Skeletal muscle tissue (tissue), 4 donors: Measurements from ENCODE around the gene CD2. TPM values are rescaled to one million over a fixed set of nuclear protein-coding genes. Genes with fewer than 3 reads are reported as not detected.

Source experiments
- H3K27ac ChIP-seq: one replicate; pipeline ENCODE4 v1.7.0; 2013; ENCODE audit warnings: mild to moderate bottlenecking, low read depth, low read length, inconsistent platforms
- H3K27me3 ChIP-seq, 3 donors: one replicate each; pipeline ENCODE4 v1.7.0; 2013; ENCODE audit warnings: low read length in 3 of 3; ENCODE audit not compliant: control insufficient read depth in 3 of 3, insufficient read depth in 3 of 3
- H3K36me3 ChIP-seq, 3 donors: one replicate each; pipeline ENCODE4 v1.7.0; 2013; ENCODE audit warnings: low read length in 3 of 3; ENCODE audit not compliant: control insufficient read depth in 3 of 3, insufficient read depth in 3 of 3
- H3K4me1 ChIP-seq, 3 donors: one replicate each; pipeline ENCODE4 v1.7.0; 2013; ENCODE audit warnings: low read length in 3 of 3, mild to moderate bottlenecking in 3 of 3; ENCODE audit not compliant: control insufficient read depth in 3 of 3, insufficient read depth in 3 of 3
- H3K4me3 ChIP-seq, 3 donors: one replicate each; pipeline ENCODE4 v1.7.0; 2013; ENCODE audit warnings: low read length in 3 of 3
- H3K9ac ChIP-seq, 3 donors: one replicate each; pipeline ENCODE4 v1.7.0; 2013; ENCODE audit warnings: low read length in 3 of 3, mild to moderate bottlenecking in 3 of 3, moderate library complexity in 2 of 3, low read depth in 1 of 3
- H3K9me3 ChIP-seq, 3 donors: one replicate each; pipeline ENCODE4 v1.7.0; 2013; ENCODE audit warnings: low read length in 3 of 3; ENCODE audit not compliant: control insufficient read depth in 3 of 3
- total RNA-seq: library from RNA; depleted of rRNA; stranded (reverse); fragments of >200 nt; gene quantifications from one replicate; pipeline ENCODE4 v1.2.3, GENCODE V29; 2014
- donor health status: Osteomylitis.

Gene CD2
- total RNA-seq, 1 donor from 2014 or later: under 0.01 TPM

DNA sequence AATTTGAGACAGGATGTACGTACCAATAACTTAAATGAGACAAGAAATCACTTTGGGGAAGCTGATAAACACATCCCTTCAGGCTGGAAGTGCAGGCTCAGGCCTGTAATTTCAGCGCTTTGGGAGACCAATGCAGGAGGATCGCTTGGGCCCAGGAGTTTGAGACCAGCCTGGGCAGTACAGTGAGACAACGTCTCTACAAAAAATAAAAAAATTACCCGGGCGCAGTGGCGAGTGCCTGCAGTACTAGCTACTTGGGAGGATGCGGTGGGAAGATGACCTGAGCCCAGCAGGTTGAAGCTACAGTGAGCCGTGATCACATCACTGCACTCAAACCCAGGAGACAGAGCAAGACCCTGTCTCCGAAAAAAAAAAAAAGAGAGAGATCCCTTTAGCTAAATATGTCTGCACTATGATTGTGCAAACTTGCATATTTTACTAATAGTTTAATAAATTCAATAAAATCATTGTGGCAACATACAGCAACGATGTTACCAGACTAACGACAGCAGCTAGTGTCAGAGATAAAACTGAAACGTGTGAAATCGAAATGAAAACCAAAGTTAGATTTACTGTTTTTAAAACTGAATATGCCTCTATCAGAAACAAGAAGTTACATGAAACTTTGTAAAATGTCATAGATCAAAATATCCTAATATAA lies 54.7 kb downstream of the CD2 start:
- H3K27me3 ChIP-seq: peaks cover 0 to 3% (median 0%) of the 10 kb centered on the region in 3 donors

DNA sequence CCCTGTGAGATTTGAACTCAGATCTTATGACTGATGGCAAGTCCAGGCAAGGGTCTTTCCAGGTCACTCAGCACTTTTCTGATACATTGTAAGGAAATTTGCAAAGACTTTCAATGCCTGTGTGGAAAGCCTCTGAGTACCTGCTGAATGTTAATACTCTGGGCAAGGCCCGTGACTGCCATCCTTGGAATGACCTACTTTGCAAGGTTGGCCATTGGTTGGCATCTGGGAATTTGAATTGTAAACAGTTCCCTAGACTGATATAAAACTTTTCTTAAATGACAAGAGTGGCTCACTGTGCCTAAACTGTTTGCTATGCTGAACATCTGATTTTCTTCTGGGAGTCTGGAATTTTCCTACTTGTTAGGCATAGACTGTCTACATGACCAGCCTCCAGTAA lies 57.1 kb downstream of the CD2 start:
- H3K27ac ChIP-seq: no peak overlapping the region

More for the DNA sequence above, 54.7 kb downstream of the CD2 start:
- Histone ChIP-seq H3K27ac (no peak overlapping the region), H3K36me3 (no peaks in the 10 kb centered on the region), H3K9ac (no peak overlapping the region), H3K4me3 (no peak overlapping the region), H3K4me1 (peaks cover 0 to 3% (median 3%) of the 10 kb centered on the region in 3 donors), H3K9me3 (peaks cover 0 to 3% (median 0%) of the 10 kb centered on the region in 3 donors)

DNA sequence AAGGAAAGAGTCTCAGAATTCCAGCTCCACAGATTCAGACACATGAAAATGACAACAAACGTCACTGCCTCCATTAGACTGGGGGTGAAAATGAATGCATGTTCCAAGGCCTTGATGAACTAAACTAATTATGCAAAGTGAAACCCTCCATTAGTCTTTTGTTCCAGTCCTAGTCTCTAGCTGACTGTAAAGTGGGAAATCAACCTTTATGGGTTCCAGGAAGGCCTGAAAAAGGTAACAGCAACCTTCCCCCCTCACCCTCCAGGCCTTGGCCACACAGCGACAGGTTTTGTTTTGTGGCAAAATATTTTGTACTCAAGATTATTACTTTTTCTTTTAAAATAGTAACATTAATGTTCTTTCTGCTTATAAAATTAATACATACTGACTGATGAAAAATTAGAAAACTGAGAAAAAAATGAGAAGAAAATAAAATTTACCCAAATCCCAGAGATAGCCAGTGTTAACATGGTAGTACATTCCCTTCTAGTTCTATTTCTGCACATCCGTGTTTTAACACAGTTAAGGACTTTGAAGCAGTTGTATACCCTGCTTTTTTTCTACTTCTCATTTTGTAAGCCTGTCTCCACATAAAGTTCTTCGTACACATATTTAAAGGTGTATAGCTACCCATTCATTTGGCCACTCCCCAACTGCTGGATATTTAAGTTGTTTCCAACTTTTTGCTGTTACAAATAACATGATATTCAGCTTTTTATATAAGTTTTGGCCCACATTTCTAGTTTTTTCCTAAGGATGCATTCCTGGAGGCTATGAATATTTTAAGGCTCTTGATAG lies 60.9 kb downstream of the CD2 start:
- Histone ChIP-seq H3K9ac (no peak overlapping the region), H3K4me1 (no peaks in the 10 kb centered on the region), H3K4me3 (no peak overlapping the region), H3K27ac (no peak overlapping the region), H3K9me3 (peaks cover 0 to 3% (median 0%) of the 10 kb centered on the region in 3 donors), H3K36me3 (no peaks in the 10 kb centered on the region), H3K27me3 (no peaks in the 10 kb centered on the region)

More for the DNA sequence above, 57.1 kb downstream of the CD2 start:
- H3K36me3 ChIP-seq: no peaks in the 10 kb centered on the region
- H3K27me3 ChIP-seq: peaks cover 0 to 3% (median 0%) of the 10 kb centered on the region in 3 donors
- H3K9me3 ChIP-seq: peaks cover 0 to 3% (median 0%) of the 10 kb centered on the region in 3 donors
- H3K9ac ChIP-seq: no peak overlapping the region
- peaks cover 0 to 3% (median 3%) of the 10 kb centered on the region in 3 donors for H3K4me1 ChIP-seq
- H3K4me3 ChIP-seq: no peak overlapping the region

DNA sequence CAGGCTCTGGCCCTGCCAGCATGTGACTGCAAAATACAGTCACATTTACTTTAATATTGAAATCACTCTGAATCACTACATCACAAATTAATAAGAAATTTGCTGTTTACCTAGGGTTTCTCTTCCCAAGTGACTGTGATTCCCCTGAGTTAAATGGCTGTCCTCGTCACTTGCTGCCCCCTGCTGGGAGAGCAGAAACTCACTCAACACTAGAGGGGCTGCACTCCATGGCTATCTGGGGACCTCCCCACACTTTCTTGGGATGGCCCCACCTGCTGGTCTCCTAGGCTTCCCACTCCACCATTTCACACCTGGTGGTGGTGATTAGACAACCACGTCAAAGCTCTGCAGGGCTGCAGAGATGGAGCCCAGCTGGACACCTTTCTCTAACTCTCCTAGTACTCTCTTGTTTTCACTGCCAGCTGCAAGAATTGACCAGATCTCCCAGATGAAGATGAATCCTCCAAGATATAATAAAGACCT lies 63.4 kb downstream of the CD2 start:
- H3K36me3 ChIP-seq: no peaks in the 10 kb centered on the region
- no peaks in the 10 kb centered on the region for H3K4me1 ChIP-seq
- no peak overlapping the region for H3K4me3 ChIP-seq
- no peak overlapping the region for H3K27ac ChIP-seq
- no peaks in the 10 kb centered on the region for H3K27me3 ChIP-seq
- H3K9ac ChIP-seq: no peak overlapping the region
- peaks cover 0 to 2% (median 0%) of the 10 kb centered on the region in 3 donors for H3K9me3 ChIP-seq

Other genes starting within 250 kb of the CD2 start
- gene CD58, start 183.4 kb upstream of the CD2 start, total RNA-seq: 15.1 TPM
- 28.7 TPM for gene IGSF3, start 86.7 kb upstream of the CD2 start, total RNA-seq
- 105 TPM for gene PTGFRN, start 155.5 kb downstream of the CD2 start, total RNA-seq
- 2.1 TPM for gene CD101, start 247.3 kb downstream of the CD2 start, total RNA-seq